Upper lobe of left lung (tissue), 6 donors: ENCODE measurements around the gene RHOT2. TPM values are rescaled to one million over a fixed set of nuclear protein-coding genes. Genes with fewer than 3 reads are reported as not detected.

Experiments used
- ATAC-seq, 2 donors: fragments of 200-7000 bp; cut with Tn5 transposase; one replicate each; pipeline ENCODE4 v1.9.1; 2022; ENCODE audit warnings: mild to moderate bottlenecking in 2 of 2, moderate library complexity in 2 of 2; ENCODE audit not compliant: low FRiP score in 2 of 2
- DNase-seq, 2 donors: peaks; one replicate each; pipeline ENCODE4 v3.0.0-alpha.2; 2019 to 2020
- H3K27ac ChIP-seq, 4 donors: fragments of 200-600 bp; sonication (generic); one replicate each; pipeline ENCODE4 v1.5.1; 2016 to 2019
- H3K27me3 ChIP-seq, 4 donors: fragments of 200-600 bp; sonication (generic); one replicate each; pipeline ENCODE4 v1.5.1; 2017 to 2019
- H3K36me3 ChIP-seq, 4 donors: fragments of 200-600 bp; sonication (generic); one replicate each; pipeline ENCODE4 v1.5.1; 2016 to 2019
- H3K4me1 ChIP-seq, 4 donors: fragments of 200-600 bp; sonication (generic); one replicate each; pipeline ENCODE4 v1.5.1; 2018 to 2019
- H3K4me3 ChIP-seq, 4 donors: fragments of 200-600 bp; sonication (generic); one replicate each; pipeline ENCODE4 v1.5.1; 2017 to 2019; ENCODE audit warnings: mild to moderate bottlenecking in 2 of 4, moderate library complexity in 1 of 4
- H3K9me3 ChIP-seq, 4 donors: fragments of 200-600 bp; sonication (generic); one replicate each; pipeline ENCODE4 v1.5.1; 2018 to 2019
- CTCF ChIP-seq, 6 experiments: fragments of 450-650 bp in 4 of 6; fragments of 200-600 bp in 2 of 6; sonication (generic) in 2 of 6; IDR thresholded peaks; one replicate each; pipeline ENCODE4 v1.5.1; 2016 to 2019; ENCODE audit warnings: antibody characterized with exemption in 6 of 6
- EP300 ChIP-seq, 4 donors: sonication (generic); formaldehyde crosslinking; IDR thresholded peaks; one replicate each; pipeline ENCODE4 v1.5.1; 2017; ENCODE audit warnings: antibody characterized with exemption in 4 of 4, control low read depth in 2 of 4
- POLR2A ChIP-seq, 4 donors: fragments of 450-650 bp; IDR thresholded peaks; one replicate each; pipeline ENCODE4 v1.5.1; 2016 to 2017; ENCODE audit warnings: antibody characterized with exemption in 4 of 4, mild to moderate bottlenecking in 2 of 4
- POLR2AphosphoS5 ChIP-seq, 2 donors: sonication (generic); formaldehyde crosslinking; IDR thresholded peaks; one replicate each; pipeline ENCODE4 v1.5.1; 2017; ENCODE audit warnings: antibody characterized with exemption in 2 of 2
- WGBS, 2 donors: methylation state at CpG; one replicate each; pipeline ENCODE4 v1.1.5; 2017 to 2018; 5-methylcytosine and 5-hydroxymethylcytosine counted together
- total RNA-seq, 6 donors: library from RNA; depleted of rRNA in 4 of 6; stranded (reverse); fragments of >200 nt in 4 of 6; gene quantifications; one replicate each; pipeline versions ENCODE4 v1.1.0 to v1.2.1, GENCODE V29; 2016 to 2021
- donor health status: DM: no; HTN: no; CAD: no; lungs with moderate emphysema.
- donor health status: DM: no; HTN: yes; CAD: no; lungs with severe emphysema.

The RHOT2 gene
- total RNA-seq, 6 donors from 2014 or later, result 53.0 to 535 (median 107) TPM

- no peak for DNase-seq
- peak overlapping the region in 2 of 4 donors; percentile 91 to 97 for H3K4me3 ChIP-seq
- WGBS, 2 donors, result 85% methylated on average over 4 of the region's 5 CpGs; no CpG with 5 or more reads in 1 of the 2 donors
- H3K27ac ChIP-seq, result peak overlapping the region in 3 of 4 donors; percentile 85 to 89 (median 87)
- no peak for TF ChIP-seq POLR2AphosphoS5 (IDR thresholded peaks at IDR 0.05)
- no peak for TF ChIP-seq CTCF (IDR thresholded peaks at IDR 0.05)
- TF ChIP-seq EP300 (IDR thresholded peaks at IDR 0.05), result no peak
- TF ChIP-seq POLR2A (IDR thresholded peaks at IDR 0.05), result no peak
- no peak for ATAC-seq
- H3K4me1 ChIP-seq, result peaks cover 18 to 70% (median 40%) of the 10 kb centered on the region in 4 donors
- H3K27me3 ChIP-seq, result no peaks in the 10 kb centered on the region
- no peaks in the 10 kb centered on the region for H3K9me3 ChIP-seq
- H3K36me3 ChIP-seq, result no peaks in the 10 kb centered on the region
These were observed 27.3 kb upstream of the RHOT2 start for GRCh38 chr16:640614-641013.

- WGBS, 2 donors, result no CpG with 5 or more reads among the region's 81 CpGs
- TF ChIP-seq POLR2A (IDR thresholded peaks at IDR 0.05) (peak in 3 of 4 donors; percentile 41 to 79 (median 71)), EP300 (IDR thresholded peaks at IDR 0.05) (no peak), POLR2AphosphoS5 (IDR thresholded peaks at IDR 0.05) (peak; percentile 57 to 67), CTCF (IDR thresholded peaks at IDR 0.05) (peak in 1 of 6 experiments; percentile 6)
- H3K27ac ChIP-seq, result peak within 1 kb of the TSS; percentile 85 to 89 (median 88)
- H3K9me3 ChIP-seq, result no peaks in the 10 kb centered on the region
- DNase-seq (peak; percentile 92 to 97), ATAC-seq (peak; percentile 46 to 81)
- no peaks in the 10 kb centered on the region for H3K27me3 ChIP-seq
- peak within 1 kb of the TSS; percentile 91 to 97 (median 94) for H3K4me3 ChIP-seq
- no peaks in the 10 kb centered on the region for H3K36me3 ChIP-seq
- peaks cover 21 to 75% (median 47%) of the 10 kb centered on the region in 4 donors for H3K4me1 ChIP-seq
These were observed 26.4 kb upstream of the RHOT2 start, which contains the start of gene MCRIP2 for GRCh38 chr16:641326-642188. Gene MCRIP2, plus strand, starts transcription at chr16:641828. Its CDS starts 164 bp downstream, at chr16:641992.

GRCh38 chr16:642189-643049, 25.5 kb upstream of the RHOT2 start:
- WGBS, 2 donors, result 0 to 9% methylated on average over 5 to 29 of the region's 72 CpGs
- H3K4me1 ChIP-seq, result peaks cover 22 to 80% (median 49%) of the 10 kb centered on the region in 4 donors
- TF ChIP-seq EP300 (IDR thresholded peaks at IDR 0.05), result no peak
- TF ChIP-seq CTCF (IDR thresholded peaks at IDR 0.05), result peak in 1 of 6 experiments; percentile 6
- peak in 1 of 4 donors; percentile 50 for TF ChIP-seq POLR2A (IDR thresholded peaks at IDR 0.05)
- TF ChIP-seq POLR2AphosphoS5 (IDR thresholded peaks at IDR 0.05), result peak in 1 of 2 donors; percentile 30
- DNase-seq (peak; percentile 79 to 95), ATAC-seq (peak; percentile 50)
- H3K27ac ChIP-seq, result peak overlapping the region; percentile 85 to 89 (median 88)
- peak overlapping the region; percentile 91 to 97 (median 94) for H3K4me3 ChIP-seq
- H3K27me3 ChIP-seq, result no peaks in the 10 kb centered on the region
- no peaks in the 10 kb centered on the region for H3K36me3 ChIP-seq
- no peaks in the 10 kb centered on the region for H3K9me3 ChIP-seq

GRCh38 chr16:643050-643368, 24.9 kb upstream of the RHOT2 start:
- H3K4me3 ChIP-seq, result peak overlapping the region in 3 of 4 donors; percentile 91 to 97 (median 94)

More at GRCh38 chr16:643050-643368, 24.9 kb upstream of the RHOT2 start:
- peaks cover 23 to 80% (median 49%) of the 10 kb centered on the region in 4 donors for H3K4me1 ChIP-seq
- no peaks in the 10 kb centered on the region for H3K9me3 ChIP-seq
- peak in 1 of 2 donors; percentile 74 for DNase-seq
- WGBS, 2 donors, result 88 to 92% methylated on average over 1 to 7 of the region's 13 CpGs
- peak overlapping the region; percentile 85 to 89 (median 88) for H3K27ac ChIP-seq
- H3K27me3 ChIP-seq, result no peaks in the 10 kb centered on the region
- H3K36me3 ChIP-seq, result no peaks in the 10 kb centered on the region
- TF ChIP-seq CTCF (IDR thresholded peaks at IDR 0.05), result no peak
- no peak for TF ChIP-seq POLR2AphosphoS5 (IDR thresholded peaks at IDR 0.05)
- no peak for TF ChIP-seq POLR2A (IDR thresholded peaks at IDR 0.05)
- no peak for TF ChIP-seq EP300 (IDR thresholded peaks at IDR 0.05)
- ATAC-seq, result no peak
